ENCODE results near the gene DPH3.

Gene DPH3

GRCh38 chr3:16305111-16305541, 40.4 kb upstream of the DPH3 start:
- Histone ChIP-seq H3K27ac (no peak overlapping the region), H3K4me3 (no peak overlapping the region)
- no peak for TF ChIP-seq CTCF (IDR thresholded peaks at IDR 0.05)
- DNase-seq (ENCODE audit: low spot score), result no peak

DNA sequence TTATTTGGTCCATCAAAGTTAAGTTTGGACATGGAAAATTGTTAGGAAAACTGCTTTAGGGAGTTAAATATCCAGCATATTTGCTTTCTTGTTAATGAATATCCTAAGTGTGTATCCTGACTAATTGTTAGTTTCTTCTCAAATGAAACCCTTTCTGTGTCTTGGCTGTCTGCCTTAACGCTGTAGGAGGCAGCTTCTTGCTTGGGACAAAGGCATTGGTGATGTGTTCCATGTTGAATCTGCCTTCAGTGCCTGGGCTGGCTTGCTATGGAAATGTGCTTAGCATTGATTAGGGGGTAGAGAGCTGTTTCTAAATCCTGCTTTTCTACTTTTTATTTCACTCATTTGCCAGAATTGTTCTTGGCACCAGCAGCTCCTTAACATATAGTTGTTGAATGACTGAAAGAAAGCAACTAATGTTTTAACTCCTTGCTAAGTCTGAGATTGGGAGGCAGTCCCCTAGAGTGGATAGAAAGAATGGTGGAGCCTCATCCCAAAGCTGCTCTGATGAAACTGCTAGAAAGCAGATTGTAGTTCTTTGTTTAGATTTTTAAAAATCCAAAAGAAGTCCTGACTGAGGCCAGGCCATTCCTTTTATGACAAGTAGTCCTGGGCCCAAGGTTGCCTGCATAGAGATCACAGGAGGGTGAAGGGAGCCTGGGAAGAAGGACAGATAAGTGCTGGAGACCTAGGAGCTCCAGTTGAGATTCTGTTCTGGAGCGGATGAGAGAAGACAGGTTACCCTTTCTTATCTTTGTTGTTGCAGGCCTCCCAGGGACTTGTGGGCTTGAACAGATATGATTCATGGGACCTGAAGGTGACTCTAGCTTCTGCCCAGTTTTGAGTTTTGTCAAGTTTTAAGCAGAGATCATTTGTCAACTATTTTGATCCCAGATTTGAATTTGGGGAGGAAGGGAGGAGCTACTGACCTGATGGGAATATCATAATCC, 39.6 kb upstream of the DPH3 start:
- no peak overlapping the region for H3K27ac ChIP-seq
- no peak overlapping the region for H3K4me3 ChIP-seq
- DNase-seq (ENCODE audit: low spot score), result no peak
- no peak for TF ChIP-seq CTCF (IDR thresholded peaks at IDR 0.05)

DNA sequence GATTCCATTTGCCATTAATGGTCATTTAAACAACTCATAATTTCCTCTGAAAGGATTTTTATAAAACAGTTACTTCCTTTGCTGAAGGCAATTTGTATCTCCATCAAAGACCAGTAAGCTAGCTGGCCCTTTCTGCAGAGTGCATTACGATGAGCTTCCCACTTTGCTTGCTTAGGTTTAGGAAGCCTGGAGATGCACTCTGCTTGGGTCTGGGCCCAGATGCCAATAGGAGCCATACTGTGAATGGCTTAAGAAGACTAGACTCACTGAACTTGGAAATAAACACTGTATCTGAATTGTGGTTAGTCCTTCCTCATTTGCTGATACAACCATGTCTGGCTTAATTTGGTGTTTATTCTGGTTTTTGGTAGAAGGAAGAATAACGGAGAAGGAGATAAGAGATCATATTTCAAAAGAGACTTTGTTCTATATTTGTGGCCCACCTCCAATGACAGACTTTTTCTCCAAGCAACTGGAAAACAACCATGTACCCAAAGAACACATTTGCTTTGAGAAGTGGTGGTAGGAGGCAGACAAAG, 38.4 kb upstream of the DPH3 start:
- TF ChIP-seq CTCF (IDR thresholded peaks at IDR 0.05), result no peak
- no peak for DNase-seq (ENCODE audit: low spot score)
- no peak overlapping the region for H3K27ac ChIP-seq

GRCh38 chr3:16302082-16302631, 37.4 kb upstream of the DPH3 start:
- H3K27ac ChIP-seq, result no peak overlapping the region
- TF ChIP-seq CTCF (IDR thresholded peaks at IDR 0.05), result no peak
- no peak for DNase-seq (ENCODE audit: low spot score)
- no peak overlapping the region for H3K4me3 ChIP-seq

More for the DNA sequence above, 38.4 kb upstream of the DPH3 start:
- H3K4me3 ChIP-seq, result no peak overlapping the region

GRCh38 chr3:16301507-16301906, 36.8 kb upstream of the DPH3 start:
- H3K4me3 ChIP-seq, result no peak overlapping the region
- TF ChIP-seq CTCF (IDR thresholded peaks at IDR 0.05), result no peak
- DNase-seq (ENCODE audit: low spot score), result no peak
- no peak overlapping the region for H3K27ac ChIP-seq

DNA sequence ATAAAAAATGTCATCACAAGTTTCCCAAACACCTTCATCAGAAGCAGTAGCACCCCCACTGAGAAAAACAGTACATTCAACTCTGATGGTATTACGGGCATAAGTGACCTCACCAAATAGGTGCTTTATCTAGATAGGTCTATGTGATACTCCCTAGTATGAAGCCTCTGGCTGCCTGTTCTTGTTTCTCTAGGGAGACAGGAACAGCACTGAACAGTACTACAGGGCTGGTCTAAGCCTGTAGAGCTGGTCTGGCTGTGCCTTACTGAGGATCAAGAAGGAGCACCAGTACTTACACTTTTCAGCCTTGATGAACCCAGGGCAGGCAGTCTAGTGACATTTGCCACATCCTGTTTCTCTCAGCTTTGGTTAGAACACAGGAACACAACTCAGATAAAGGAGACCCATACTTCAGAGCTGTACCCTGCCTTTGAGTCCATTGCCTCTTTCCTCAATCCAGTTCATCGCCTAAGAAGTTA, 36.2 kb upstream of the DPH3 start:
- no peak for TF ChIP-seq CTCF (IDR thresholded peaks at IDR 0.05)
- Histone ChIP-seq H3K4me3 (no peak overlapping the region), H3K27ac (no peak overlapping the region)
- DNase-seq (ENCODE audit: low spot score), result no peak

Data from coronary artery (tissue), 2 donors.